WTC11 (cell line): ENCODE measurements around the gene GJB1. TPM values are rescaled to one million over a fixed set of nuclear protein-coding genes. Genes with fewer than 3 reads are reported as not detected.

ENCODE experiments used
- ATAC-seq: fragments of 200-7000 bp; cut with Tn5 transposase; 2 replicates; pipeline ENCODE4 v1.10.0; 2021; ENCODE audit warnings: mild to moderate bottlenecking, moderate library complexity
- CTCF ChIA-PET: fragments of 300-600 bp; sonication (Branson Sonifier 250); formaldehyde crosslinking; loops from one replicate; lab custom pipeline; 2021; ENCODE audit warnings: antibody characterized with exemption; lab: Charles Lee
- POLR2A ChIA-PET: fragments of 350-600 bp; sonication (Branson Sonifier 250); formaldehyde crosslinking; loops from one replicate; lab custom pipeline; 2021; ENCODE audit warnings: antibody characterized with exemption; lab: Charles Lee
- DNase-seq: peaks from one replicate; pipeline ENCODE4 v3.0.0; 2021; ENCODE audit warnings: low spot score
- H3K27ac Mint-ChIP-seq: 2 replicates; pipeline ENCODE4 v1.8.0; 2021; ENCODE audit warnings: mixed read lengths
- H3K27me3 Mint-ChIP-seq: 2 replicates; pipeline ENCODE4 v1.8.0; 2021; ENCODE audit warnings: low read depth, mild to moderate bottlenecking, moderate library complexity, mixed read lengths
- H3K36me3 Mint-ChIP-seq: 2 replicates; pipeline ENCODE4 v1.8.0; 2021; ENCODE audit warnings: mixed read lengths
- H3K4me1 Mint-ChIP-seq: 2 replicates; pipeline ENCODE4 v1.8.0; 2022; ENCODE audit warnings: mixed read lengths
- H3K4me3 Mint-ChIP-seq: 2 replicates; pipeline ENCODE4 v1.8.0; 2021; ENCODE audit warnings: mild to moderate bottlenecking, moderate library complexity, mixed read lengths
- H3K9me3 Mint-ChIP-seq: 2 replicates; pipeline ENCODE4 v1.8.0; 2021; ENCODE audit warnings: mixed read lengths
- ARID4B ChIP-seq: sonication (generic); formaldehyde crosslinking; IDR thresholded peaks from 2 replicates; pipeline ENCODE4 v1.8.0; 2023; ENCODE audit warnings: missing genetic modification reagents, mild to moderate bottlenecking, borderline replicate concordance
- CBFB ChIP-seq: sonication (generic); formaldehyde crosslinking; IDR thresholded peaks from 2 replicates; pipeline ENCODE4 v1.8.1; 2022; ENCODE audit warnings: mild to moderate bottlenecking, low read depth, missing genetic modification reagents
- CREM ChIP-seq: sonication (generic); formaldehyde crosslinking; IDR thresholded peaks from 2 replicates; pipeline ENCODE4 v1.8.1; 2022; ENCODE audit warnings: mild to moderate bottlenecking, missing genetic modification reagents, moderate library complexity
- EMX1 ChIP-seq: fragments of 250-450 bp; sonication (Bioruptor Pico); IDR thresholded peaks from 2 replicates; pipeline ENCODE4 v1.8.0; 2021; ENCODE audit warnings: mild to moderate bottlenecking
- ESRRA ChIP-seq: sonication (generic); formaldehyde crosslinking; IDR thresholded peaks from 2 replicates; pipeline ENCODE4 v1.8.1; 2022; ENCODE audit warnings: mild to moderate bottlenecking, missing genetic modification reagents, borderline replicate concordance
- ETV6 ChIP-seq: sonication (generic); formaldehyde crosslinking; IDR thresholded peaks from 2 replicates; pipeline ENCODE4 v1.8.1; 2022; ENCODE audit warnings: mild to moderate bottlenecking, missing genetic modification reagents
- FOXK1 ChIP-seq: sonication (generic); formaldehyde crosslinking; IDR thresholded peaks from 2 replicates; pipeline ENCODE4 v1.8.0; 2022; ENCODE audit warnings: mild to moderate bottlenecking, moderate library complexity, missing genetic modification reagents
- FOXP1 ChIP-seq: sonication (generic); formaldehyde crosslinking; IDR thresholded peaks from 2 replicates; pipeline ENCODE4 v1.8.0; 2022; ENCODE audit warnings: missing genetic modification reagents, mild to moderate bottlenecking, moderate library complexity, borderline replicate concordance
- GRHL2 ChIP-seq: fragments of 250-450 bp; sonication (Bioruptor Pico); IDR thresholded peaks from 2 replicates; pipeline ENCODE4 v1.8.0; 2022; ENCODE audit warnings: mild to moderate bottlenecking, moderate library complexity; ENCODE audit not compliant: insufficient replicate concordance, severe bottlenecking
- GTF2I ChIP-seq: fragments of 250-450 bp; sonication (Bioruptor Pico); conservative IDR thresholded peaks from 2 replicates; pipeline ENCODE4 v1.4.0; 2021; ENCODE audit warnings: mild to moderate bottlenecking
- HMGA2 ChIP-seq: fragments of 250-450 bp; sonication (Bioruptor Pico); IDR thresholded peaks from 2 replicates; pipeline ENCODE4 v1.4.0; 2021; ENCODE audit warnings: mild to moderate bottlenecking, moderate library complexity
- NR1H2 ChIP-seq: sonication (generic); formaldehyde crosslinking; IDR thresholded peaks from 2 replicates; pipeline ENCODE4 v1.9.0; 2021; ENCODE audit warnings: mild to moderate bottlenecking, moderate library complexity, missing genetic modification reagents
- RELA ChIP-seq: sonication (generic); formaldehyde crosslinking; IDR thresholded peaks from 2 replicates; pipeline ENCODE4 v1.8.1; 2022; ENCODE audit warnings: missing genetic modification reagents, mild to moderate bottlenecking, borderline replicate concordance
- RORB ChIP-seq: fragments of 250-450 bp; sonication (Bioruptor Pico); IDR thresholded peaks from 2 replicates; pipeline ENCODE4 v1.9.0; 2021; ENCODE audit warnings: mild to moderate bottlenecking
- SMAD3 ChIP-seq: sonication (generic); formaldehyde crosslinking; IDR thresholded peaks from 2 replicates; pipeline ENCODE4 v1.8.0; 2022; ENCODE audit warnings: missing genetic modification reagents, mild to moderate bottlenecking, borderline replicate concordance
- SP1 ChIP-seq: sonication (generic); formaldehyde crosslinking; conservative IDR thresholded peaks from 2 replicates; pipeline ENCODE4 v1.8.1; 2022; ENCODE audit warnings: missing genetic modification reagents
- TCF7 ChIP-seq: sonication (generic); formaldehyde crosslinking; IDR thresholded peaks from 2 replicates; pipeline ENCODE4 v1.8.0; 2022; ENCODE audit warnings: mild to moderate bottlenecking, low read depth, missing genetic modification reagents, moderate library complexity
- TEAD1 ChIP-seq: sonication (generic); formaldehyde crosslinking; IDR thresholded peaks from 2 replicates; pipeline ENCODE4 v1.8.0; 2022; ENCODE audit warnings: mild to moderate bottlenecking, missing genetic modification reagents
- ZNF121 ChIP-seq: sonication (generic); formaldehyde crosslinking; IDR thresholded peaks from 2 replicates; pipeline ENCODE4 v1.8.0; 2023; ENCODE audit warnings: missing genetic modification reagents
- ZNF219 ChIP-seq: sonication (generic); formaldehyde crosslinking; IDR thresholded peaks from 2 replicates; pipeline ENCODE4 v1.8.0; 2023; ENCODE audit warnings: missing genetic modification reagents, mild to moderate bottlenecking, borderline replicate concordance
- ZNF416 ChIP-seq: fragments of 250-450 bp; sonication (Bioruptor Pico); IDR thresholded peaks from 2 replicates; pipeline ENCODE4 v1.9.0; 2021; ENCODE audit warnings: mild to moderate bottlenecking, inconsistent platforms
- total RNA-seq: library from RNA; stranded (reverse); gene quantifications from 3 replicates; pipeline ENCODE4 v1.2.3, GENCODE V29; 2021
- TF ChIP-seq, protein P1 (sequence below): sonication (generic); formaldehyde crosslinking; IDR thresholded peaks from 2 replicates; pipeline ENCODE4 v1.8.0; 2023; ENCODE audit warnings: mild to moderate bottlenecking, missing genetic modification reagents
- TF ChIP-seq, protein P2 (sequence below): sonication (generic); formaldehyde crosslinking; IDR thresholded peaks from 2 replicates; pipeline ENCODE4 v1.8.1; 2023; ENCODE audit warnings: mild to moderate bottlenecking, missing genetic modification reagents, moderate library complexity
- TF ChIP-seq, protein P3 (sequence below): sonication (generic); formaldehyde crosslinking; IDR thresholded peaks from 2 replicates; pipeline ENCODE4 v1.8.0; 2022; ENCODE audit warnings: mild to moderate bottlenecking, missing genetic modification reagents
- TF ChIP-seq, protein P4 (sequence below): sonication (generic); formaldehyde crosslinking; IDR thresholded peaks from 2 replicates; pipeline ENCODE4 v1.8.1; 2023; ENCODE audit warnings: mild to moderate bottlenecking, moderate library complexity, missing genetic modification reagents

GJB1 gene
- total RNA-seq, 1 experiment from 2014 or later: 0.17 TPM

GRCh38 chrX:71198066-71198465 is 25.0 kb upstream of the GJB1 start:
- H3K4me3 Mint-ChIP-seq: no peak overlapping the region
- DNase-seq (no peak), ATAC-seq (no peak)
- ChIA-PET CTCF (interaction anchor here (1.0 kb wide), 2 partner anchors 19 to 228 kb away, joined by 4 read pairs; no protein-coding TSS in a partner anchor), POLR2A (no interaction called here)
- TF ChIP-seq CREM (CRISPR knock-in tag) (no peak), RORB (CRISPR knock-in tag) (no peak), NR1H2 (CRISPR knock-in tag) (no peak), FOXK1 (CRISPR knock-in tag) (no peak), ESRRA (CRISPR knock-in tag) (no peak), GTF2I (no peak), SP1 (no peak), TEAD1 (CRISPR knock-in tag) (no peak), HMGA2 (CRISPR knock-in tag) (no peak), TCF7 (CRISPR knock-in tag) (no peak), FOXP1 (CRISPR knock-in tag) (no peak), ZNF121 (CRISPR knock-in tag) (no peak), GRHL2 (CRISPR knock-in tag) (no peak), ETV6 (CRISPR knock-in tag) (no peak)
- TF ChIP-seq, protein P1, sequence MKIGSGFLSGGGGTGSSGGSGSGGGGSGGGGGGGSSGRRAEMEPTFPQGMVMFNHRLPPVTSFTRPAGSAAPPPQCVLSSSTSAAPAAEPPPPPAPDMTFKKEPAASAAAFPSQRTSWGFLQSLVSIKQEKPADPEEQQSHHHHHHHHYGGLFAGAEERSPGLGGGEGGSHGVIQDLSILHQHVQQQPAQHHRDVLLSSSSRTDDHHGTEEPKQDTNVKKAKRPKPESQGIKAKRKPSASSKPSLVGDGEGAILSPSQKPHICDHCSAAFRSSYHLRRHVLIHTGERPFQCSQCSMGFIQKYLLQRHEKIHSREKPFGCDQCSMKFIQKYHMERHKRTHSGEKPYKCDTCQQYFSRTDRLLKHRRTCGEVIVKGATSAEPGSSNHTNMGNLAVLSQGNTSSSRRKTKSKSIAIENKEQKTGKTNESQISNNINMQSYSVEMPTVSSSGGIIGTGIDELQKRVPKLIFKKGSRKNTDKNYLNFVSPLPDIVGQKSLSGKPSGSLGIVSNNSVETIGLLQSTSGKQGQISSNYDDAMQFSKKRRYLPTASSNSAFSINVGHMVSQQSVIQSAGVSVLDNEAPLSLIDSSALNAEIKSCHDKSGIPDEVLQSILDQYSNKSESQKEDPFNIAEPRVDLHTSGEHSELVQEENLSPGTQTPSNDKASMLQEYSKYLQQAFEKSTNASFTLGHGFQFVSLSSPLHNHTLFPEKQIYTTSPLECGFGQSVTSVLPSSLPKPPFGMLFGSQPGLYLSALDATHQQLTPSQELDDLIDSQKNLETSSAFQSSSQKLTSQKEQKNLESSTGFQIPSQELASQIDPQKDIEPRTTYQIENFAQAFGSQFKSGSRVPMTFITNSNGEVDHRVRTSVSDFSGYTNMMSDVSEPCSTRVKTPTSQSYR: no peak
- TF ChIP-seq, protein P2, sequence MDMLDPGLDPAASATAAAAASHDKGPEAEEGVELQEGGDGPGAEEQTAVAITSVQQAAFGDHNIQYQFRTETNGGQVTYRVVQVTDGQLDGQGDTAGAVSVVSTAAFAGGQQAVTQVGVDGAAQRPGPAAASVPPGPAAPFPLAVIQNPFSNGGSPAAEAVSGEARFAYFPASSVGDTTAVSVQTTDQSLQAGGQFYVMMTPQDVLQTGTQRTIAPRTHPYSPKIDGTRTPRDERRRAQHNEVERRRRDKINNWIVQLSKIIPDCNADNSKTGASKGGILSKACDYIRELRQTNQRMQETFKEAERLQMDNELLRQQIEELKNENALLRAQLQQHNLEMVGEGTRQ (CRISPR knock-in tag): no peak
- TF ChIP-seq, protein P3, sequence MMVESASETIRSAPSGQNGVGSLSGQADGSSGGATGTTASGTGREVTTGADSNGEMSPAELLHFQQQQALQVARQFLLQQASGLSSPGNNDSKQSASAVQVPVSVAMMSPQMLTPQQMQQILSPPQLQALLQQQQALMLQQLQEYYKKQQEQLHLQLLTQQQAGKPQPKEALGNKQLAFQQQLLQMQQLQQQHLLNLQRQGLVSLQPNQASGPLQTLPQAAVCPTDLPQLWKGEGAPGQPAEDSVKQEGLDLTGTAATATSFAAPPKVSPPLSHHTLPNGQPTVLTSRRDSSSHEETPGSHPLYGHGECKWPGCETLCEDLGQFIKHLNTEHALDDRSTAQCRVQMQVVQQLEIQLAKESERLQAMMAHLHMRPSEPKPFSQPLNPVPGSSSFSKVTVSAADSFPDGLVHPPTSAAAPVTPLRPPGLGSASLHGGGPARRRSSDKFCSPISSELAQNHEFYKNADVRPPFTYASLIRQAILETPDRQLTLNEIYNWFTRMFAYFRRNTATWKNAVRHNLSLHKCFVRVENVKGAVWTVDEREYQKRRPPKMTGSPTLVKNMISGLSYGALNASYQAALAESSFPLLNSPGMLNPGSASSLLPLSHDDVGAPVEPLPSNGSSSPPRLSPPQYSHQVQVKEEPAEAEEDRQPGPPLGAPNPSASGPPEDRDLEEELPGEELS (CRISPR knock-in tag): no peak
- H3K27ac Mint-ChIP-seq: no peak overlapping the region
- no peaks in the 10 kb centered on the region for H3K27me3 Mint-ChIP-seq
- H3K9me3 Mint-ChIP-seq: no peaks in the 10 kb centered on the region
- H3K4me1 Mint-ChIP-seq: peaks cover 22% of the 10 kb centered on the region
- H3K36me3 Mint-ChIP-seq: no peaks in the 10 kb centered on the region

GRCh38 chrX:71199252-71200008 is 23.6 kb upstream of the GJB1 start:
- H3K36me3 Mint-ChIP-seq: no peaks in the 10 kb centered on the region
- peaks cover 22% of the 10 kb centered on the region for H3K4me1 Mint-ChIP-seq
- no peak for DNase-seq
- ChIA-PET CTCF (no interaction called here), POLR2A (no interaction called here)
- no peak for ATAC-seq
- no peak overlapping the region for H3K4me3 Mint-ChIP-seq
- TF ChIP-seq GTF2I (no peak), ZNF219 (CRISPR knock-in tag) (no peak), ZNF416 (CRISPR knock-in tag) (no peak), SMAD3 (CRISPR knock-in tag) (no peak), ARID4B (CRISPR knock-in tag) (no peak), EMX1 (CRISPR knock-in tag) (no peak), CBFB (CRISPR knock-in tag) (no peak), RELA (no peak)
- TF ChIP-seq, protein P4, sequence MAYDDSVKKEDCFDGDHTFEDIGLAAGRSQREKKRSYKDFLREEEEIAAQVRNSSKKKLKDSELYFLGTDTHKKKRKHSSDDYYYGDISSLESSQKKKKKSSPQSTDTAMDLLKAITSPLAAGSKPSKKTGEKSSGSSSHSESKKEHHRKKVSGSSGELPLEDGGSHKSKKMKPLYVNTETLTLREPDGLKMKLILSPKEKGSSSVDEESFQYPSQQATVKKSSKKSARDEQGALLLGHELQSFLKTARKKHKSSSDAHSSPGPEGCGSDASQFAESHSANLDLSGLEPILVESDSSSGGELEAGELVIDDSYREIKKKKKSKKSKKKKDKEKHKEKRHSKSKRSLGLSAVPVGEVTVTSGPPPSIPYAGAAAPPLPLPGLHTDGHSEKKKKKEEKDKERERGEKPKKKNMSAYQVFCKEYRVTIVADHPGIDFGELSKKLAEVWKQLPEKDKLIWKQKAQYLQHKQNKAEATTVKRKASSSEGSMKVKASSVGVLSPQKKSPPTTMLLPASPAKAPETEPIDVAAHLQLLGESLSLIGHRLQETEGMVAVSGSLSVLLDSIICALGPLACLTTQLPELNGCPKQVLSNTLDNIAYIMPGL (CRISPR knock-in tag): no peak
- H3K27me3 Mint-ChIP-seq: no peaks in the 10 kb centered on the region
- H3K9me3 Mint-ChIP-seq: no peaks in the 10 kb centered on the region
- H3K27ac Mint-ChIP-seq: peak overlapping the region; percentile 75; the same call in 1 of the 2 replicates
